Progenitor cell of endocrine pancreas (in vitro differentiated cells): ENCODE results near the gene ST3GAL3. TPM values are rescaled to one million over a fixed set of nuclear protein-coding genes. Genes with fewer than 3 reads are reported as not detected.

Experiments used
- DNase-seq: peaks from one replicate; pipeline ENCODE4 v3.0.0; 2021; ENCODE audit warnings: low spot score; ENCODE audit not compliant: unreplicated experiment
- H3K27ac Mint-ChIP-seq: 2 replicates; pipeline ENCODE4 v1.8.0; 2021; ENCODE audit warnings: mild to moderate bottlenecking, moderate library complexity, mixed read lengths
- H3K27me3 Mint-ChIP-seq: 2 replicates; pipeline ENCODE4 v1.8.0; 2021; ENCODE audit warnings: mixed read lengths
- H3K36me3 Mint-ChIP-seq: 2 replicates; pipeline ENCODE4 v1.8.0; 2022; ENCODE audit warnings: mixed read lengths; ENCODE audit not compliant: insufficient read depth
- H3K4me1 Mint-ChIP-seq: 2 replicates; pipeline ENCODE4 v1.8.0; 2021; ENCODE audit warnings: low read depth, mixed read lengths
- H3K4me3 Mint-ChIP-seq: 2 replicates; pipeline ENCODE4 v1.8.0; 2021; ENCODE audit warnings: low read depth, mild to moderate bottlenecking, moderate library complexity, mixed read lengths
- H3K9me3 Mint-ChIP-seq: 2 replicates; pipeline ENCODE4 v1.8.0; 2021; ENCODE audit warnings: low read depth, mixed read lengths
- total RNA-seq: library from RNA; stranded (reverse); gene quantifications from 2 replicates; pipeline ENCODE4 v1.2.1, GENCODE V29; 2021
- TF ChIP-seq, protein P1 (sequence below): fragments of 200-600 bp; sonication (generic); IDR thresholded peaks from one replicate; pipeline ENCODE4 v1.5.0; 2021; ENCODE audit warnings: antibody characterized with exemption, mild to moderate bottlenecking; ENCODE audit not compliant: unreplicated experiment

ST3GAL3 gene
- total RNA-seq, 1 donor from 2014 or later: 14.9 TPM

DNA sequence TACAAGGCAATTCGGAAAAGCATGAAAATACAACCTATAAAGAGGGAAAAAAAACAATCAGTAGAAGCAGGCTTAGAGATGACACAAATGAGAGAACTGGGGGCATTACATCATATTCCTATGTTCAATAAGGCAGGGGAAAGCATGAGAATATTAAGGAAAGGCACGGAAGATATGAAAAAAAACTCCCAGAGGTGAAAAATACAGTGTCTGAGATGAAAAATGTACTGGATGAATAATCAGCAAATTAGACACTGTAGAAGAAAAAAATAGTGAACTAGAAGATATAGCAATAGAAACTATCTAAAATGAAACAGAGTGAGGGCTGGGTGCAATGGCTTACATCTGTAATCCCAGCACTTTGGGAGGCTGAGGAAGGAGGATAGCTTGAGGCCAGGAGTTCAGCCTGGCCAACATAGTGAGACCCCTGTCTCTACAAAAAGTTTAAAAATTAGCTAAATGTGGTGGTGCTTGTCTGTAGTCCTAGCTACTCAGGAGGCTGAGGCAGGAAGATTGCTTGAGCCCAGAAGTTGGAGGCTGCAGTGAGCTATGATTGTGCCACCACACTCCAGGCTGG is 101.8 kb downstream of the ST3GAL3 start:
- no peaks in the 10 kb centered on the region for H3K27me3 Mint-ChIP-seq
- peaks cover 15% of the 10 kb centered on the region for H3K9me3 Mint-ChIP-seq
- peaks cover 14% of the 10 kb centered on the region for H3K36me3 Mint-ChIP-seq
- TF ChIP-seq, protein P1, sequence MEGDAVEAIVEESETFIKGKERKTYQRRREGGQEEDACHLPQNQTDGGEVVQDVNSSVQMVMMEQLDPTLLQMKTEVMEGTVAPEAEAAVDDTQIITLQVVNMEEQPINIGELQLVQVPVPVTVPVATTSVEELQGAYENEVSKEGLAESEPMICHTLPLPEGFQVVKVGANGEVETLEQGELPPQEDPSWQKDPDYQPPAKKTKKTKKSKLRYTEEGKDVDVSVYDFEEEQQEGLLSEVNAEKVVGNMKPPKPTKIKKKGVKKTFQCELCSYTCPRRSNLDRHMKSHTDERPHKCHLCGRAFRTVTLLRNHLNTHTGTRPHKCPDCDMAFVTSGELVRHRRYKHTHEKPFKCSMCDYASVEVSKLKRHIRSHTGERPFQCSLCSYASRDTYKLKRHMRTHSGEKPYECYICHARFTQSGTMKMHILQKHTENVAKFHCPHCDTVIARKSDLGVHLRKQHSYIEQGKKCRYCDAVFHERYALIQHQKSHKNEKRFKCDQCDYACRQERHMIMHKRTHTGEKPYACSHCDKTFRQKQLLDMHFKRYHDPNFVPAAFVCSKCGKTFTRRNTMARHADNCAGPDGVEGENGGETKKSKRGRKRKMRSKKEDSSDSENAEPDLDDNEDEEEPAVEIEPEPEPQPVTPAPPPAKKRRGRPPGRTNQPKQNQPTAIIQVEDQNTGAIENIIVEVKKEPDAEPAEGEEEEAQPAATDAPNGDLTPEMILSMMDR: no peak
- no peak for DNase-seq
- no peaks in the 10 kb centered on the region for H3K4me1 Mint-ChIP-seq
- H3K4me3 Mint-ChIP-seq: no peak overlapping the region
- H3K27ac Mint-ChIP-seq: no peak overlapping the region

DNA sequence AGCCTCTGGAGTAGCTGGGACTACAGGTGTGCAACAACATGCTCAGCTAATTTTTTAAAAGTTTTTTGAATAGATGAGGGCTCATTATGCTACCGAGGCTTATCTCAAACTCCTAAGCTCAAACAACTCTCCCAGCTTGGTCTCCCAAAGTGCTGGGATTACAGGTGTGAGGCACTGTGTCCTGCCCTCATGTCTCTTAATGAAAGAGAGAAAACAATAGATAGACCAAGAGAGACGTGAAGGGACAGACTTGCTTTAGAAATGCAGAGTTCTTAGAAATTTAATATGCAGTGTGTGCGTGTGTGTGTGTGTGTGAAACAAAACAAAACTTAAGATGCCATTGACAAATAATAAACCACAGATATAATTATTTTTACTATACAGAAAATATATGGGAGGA is 105.2 kb downstream of the ST3GAL3 start:
- Mint-ChIP-seq H3K4me3 (no peak overlapping the region), H3K27ac (no peak overlapping the region), H3K36me3 (peaks cover 11% of the 10 kb centered on the region), H3K9me3 (peaks cover 13% of the 10 kb centered on the region), H3K27me3 (no peaks in the 10 kb centered on the region), H3K4me1 (no peaks in the 10 kb centered on the region)
- TF ChIP-seq, protein P1: no peak
- no peak for DNase-seq

DNA sequence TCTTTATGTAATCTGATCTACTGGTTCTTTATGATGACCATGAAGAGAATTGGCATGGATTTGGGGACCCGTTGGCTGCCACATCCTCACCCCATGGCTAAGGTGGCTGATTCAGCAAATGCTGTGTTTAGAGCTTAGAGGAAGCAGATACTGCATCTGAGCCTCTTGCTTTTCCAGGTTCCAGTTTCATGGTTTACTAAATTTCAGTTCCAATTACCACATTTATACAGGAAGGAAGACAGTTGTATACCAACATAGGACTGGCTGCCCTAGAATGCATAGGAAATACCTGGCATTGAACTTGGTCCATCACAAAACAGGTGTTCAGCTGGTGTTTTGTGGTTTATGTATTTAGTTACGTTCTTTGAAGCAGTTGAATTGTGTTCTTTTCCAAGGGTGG is 107.1 kb downstream of the ST3GAL3 start:
- Mint-ChIP-seq H3K27ac (no peak overlapping the region), H3K27me3 (no peaks in the 10 kb centered on the region), H3K36me3 (peaks cover 6% of the 10 kb centered on the region), H3K9me3 (peaks cover 11% of the 10 kb centered on the region), H3K4me1 (no peaks in the 10 kb centered on the region), H3K4me3 (no peak overlapping the region)
- TF ChIP-seq, protein P1: no peak
- no peak for DNase-seq

DNA sequence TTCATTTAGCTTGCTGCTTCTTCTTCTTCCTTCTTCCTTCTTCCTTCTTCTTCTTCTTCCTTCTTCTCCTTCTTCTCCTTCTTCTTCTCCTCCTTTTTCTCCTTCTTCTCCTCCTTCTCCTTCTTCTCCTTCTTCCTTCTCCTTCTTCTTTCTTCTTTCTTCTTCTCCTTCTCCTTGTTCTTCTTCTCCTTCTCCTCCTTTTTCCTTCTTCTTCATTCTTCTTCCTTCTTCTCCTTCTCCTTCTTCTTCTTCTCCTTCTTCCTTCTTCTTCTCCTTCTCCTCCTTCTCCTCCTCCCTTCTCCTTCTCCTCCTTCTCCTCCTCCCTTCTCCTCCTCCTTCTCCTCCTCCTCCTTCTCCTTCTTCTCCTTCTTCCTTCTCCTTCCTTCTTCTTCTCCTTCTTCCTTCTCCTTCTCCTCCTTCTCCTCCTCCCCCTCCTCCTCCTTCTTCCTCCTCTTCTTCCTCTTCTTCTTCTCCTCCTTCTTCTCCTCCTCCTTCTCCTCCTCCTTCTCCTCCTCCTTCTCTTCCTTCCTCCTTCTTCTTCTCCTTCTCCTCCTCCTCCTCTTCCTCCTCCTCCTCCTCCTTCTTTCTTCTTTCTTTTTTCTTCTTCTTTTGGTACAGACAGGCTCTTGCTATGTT is 110.1 kb downstream of the ST3GAL3 start:
- Mint-ChIP-seq H3K36me3 (peaks cover 13% of the 10 kb centered on the region), H3K27ac (no peak overlapping the region), H3K4me1 (no peaks in the 10 kb centered on the region), H3K4me3 (no peak overlapping the region), H3K9me3 (peaks cover 16% of the 10 kb centered on the region), H3K27me3 (no peaks in the 10 kb centered on the region)
- no peak for DNase-seq
- TF ChIP-seq, protein P1: no peak

DNA sequence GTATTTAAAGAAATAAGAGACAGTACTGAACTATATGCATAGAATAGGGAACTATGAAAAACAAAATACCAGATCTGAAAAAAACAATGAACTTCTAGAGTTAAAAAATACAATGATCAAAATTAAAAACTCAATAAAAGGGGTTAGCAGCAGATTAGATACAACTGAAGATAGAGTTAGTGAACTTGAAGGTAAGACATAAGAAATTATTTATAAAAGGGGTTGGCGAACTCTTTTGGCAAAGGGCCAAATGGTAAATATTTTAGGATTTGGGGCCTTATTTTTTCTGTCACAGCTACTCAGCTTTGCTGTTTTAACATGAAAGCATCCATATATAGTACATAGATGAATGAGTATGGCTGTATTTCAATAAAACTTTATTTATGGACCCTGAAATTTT is 111.4 kb downstream of the ST3GAL3 start:
- no peak overlapping the region for H3K4me3 Mint-ChIP-seq
- DNase-seq: no peak
- TF ChIP-seq, protein P1: no peak
- peaks cover 16% of the 10 kb centered on the region for H3K9me3 Mint-ChIP-seq
- no peaks in the 10 kb centered on the region for H3K4me1 Mint-ChIP-seq
- H3K27ac Mint-ChIP-seq: no peak overlapping the region
- H3K27me3 Mint-ChIP-seq: no peaks in the 10 kb centered on the region
- peaks cover 13% of the 10 kb centered on the region for H3K36me3 Mint-ChIP-seq
